ENCODE results near the gene TSPAN33. TPM values are rescaled to one million over a fixed set of nuclear protein-coding genes. Genes with fewer than 3 reads are reported as not detected.
A peak's percentile ranks its signal among the peaks of the same experiment; 100 is the strongest.

TSPAN33 gene
- total RNA-seq, 2 donors from 2014 or later, result 6.3 to 14.1 TPM

DNA sequence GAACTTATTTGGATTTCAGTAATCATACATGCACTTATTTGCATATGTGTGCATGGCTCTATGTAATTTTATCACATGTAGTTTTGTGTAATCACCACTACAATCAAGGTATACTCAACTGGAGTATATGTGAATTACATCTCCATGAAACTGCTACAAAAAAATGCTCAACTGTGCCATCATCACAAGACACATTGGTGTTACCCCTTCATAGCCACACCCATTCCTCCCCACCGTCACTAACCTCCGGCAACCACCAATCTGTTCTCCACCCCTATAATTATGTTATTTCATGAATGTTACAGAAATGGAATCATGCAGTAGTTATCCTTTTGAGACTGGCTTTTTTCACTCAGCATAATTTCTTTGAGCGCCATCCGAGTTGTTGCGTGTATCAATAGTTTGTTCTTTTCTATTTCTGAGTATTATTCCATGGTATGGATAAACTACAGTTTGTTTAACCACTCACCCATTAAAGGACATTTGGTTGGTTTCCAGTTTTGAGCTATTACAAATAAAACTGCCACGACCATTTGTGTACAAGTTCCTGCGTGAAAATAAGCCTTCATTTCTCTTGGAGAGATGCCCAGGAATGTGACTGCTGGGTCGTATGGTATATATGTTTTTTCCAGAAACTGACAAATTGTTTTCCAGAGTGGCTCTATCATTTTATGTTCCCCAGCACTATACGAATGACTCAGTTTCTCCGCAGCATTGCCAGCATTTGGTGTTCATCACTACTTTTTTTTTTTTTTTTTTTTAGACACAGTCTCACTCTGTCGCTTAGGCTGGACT lies 32.6 kb downstream of the TSPAN33 start:
- Histone ChIP-seq H3K36me3 (no peaks in the 10 kb centered on the region), H3K27ac (no peak overlapping the region), H3K27me3 (replicated peaks; ENCODE audit: insufficient read depth) (no peaks in the 10 kb centered on the region), H3K4me3 (no peak overlapping the region), H3K4me1 (ENCODE audit: control insufficient read depth in 1 of 2, low read depth in 2 of 2) (no peaks in the 10 kb centered on the region), H3K9me3 (no peaks in the 10 kb centered on the region)
- DNase-seq (ENCODE audit: low spot score) (no peak), ATAC-seq (ENCODE audit: insufficient number of reproducible peaks, low FRiP score, low read depth) (no peak)
- TF ChIP-seq, protein P1, sequence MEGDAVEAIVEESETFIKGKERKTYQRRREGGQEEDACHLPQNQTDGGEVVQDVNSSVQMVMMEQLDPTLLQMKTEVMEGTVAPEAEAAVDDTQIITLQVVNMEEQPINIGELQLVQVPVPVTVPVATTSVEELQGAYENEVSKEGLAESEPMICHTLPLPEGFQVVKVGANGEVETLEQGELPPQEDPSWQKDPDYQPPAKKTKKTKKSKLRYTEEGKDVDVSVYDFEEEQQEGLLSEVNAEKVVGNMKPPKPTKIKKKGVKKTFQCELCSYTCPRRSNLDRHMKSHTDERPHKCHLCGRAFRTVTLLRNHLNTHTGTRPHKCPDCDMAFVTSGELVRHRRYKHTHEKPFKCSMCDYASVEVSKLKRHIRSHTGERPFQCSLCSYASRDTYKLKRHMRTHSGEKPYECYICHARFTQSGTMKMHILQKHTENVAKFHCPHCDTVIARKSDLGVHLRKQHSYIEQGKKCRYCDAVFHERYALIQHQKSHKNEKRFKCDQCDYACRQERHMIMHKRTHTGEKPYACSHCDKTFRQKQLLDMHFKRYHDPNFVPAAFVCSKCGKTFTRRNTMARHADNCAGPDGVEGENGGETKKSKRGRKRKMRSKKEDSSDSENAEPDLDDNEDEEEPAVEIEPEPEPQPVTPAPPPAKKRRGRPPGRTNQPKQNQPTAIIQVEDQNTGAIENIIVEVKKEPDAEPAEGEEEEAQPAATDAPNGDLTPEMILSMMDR (IDR thresholded peaks at IDR 0.05), result no peak

DNA sequence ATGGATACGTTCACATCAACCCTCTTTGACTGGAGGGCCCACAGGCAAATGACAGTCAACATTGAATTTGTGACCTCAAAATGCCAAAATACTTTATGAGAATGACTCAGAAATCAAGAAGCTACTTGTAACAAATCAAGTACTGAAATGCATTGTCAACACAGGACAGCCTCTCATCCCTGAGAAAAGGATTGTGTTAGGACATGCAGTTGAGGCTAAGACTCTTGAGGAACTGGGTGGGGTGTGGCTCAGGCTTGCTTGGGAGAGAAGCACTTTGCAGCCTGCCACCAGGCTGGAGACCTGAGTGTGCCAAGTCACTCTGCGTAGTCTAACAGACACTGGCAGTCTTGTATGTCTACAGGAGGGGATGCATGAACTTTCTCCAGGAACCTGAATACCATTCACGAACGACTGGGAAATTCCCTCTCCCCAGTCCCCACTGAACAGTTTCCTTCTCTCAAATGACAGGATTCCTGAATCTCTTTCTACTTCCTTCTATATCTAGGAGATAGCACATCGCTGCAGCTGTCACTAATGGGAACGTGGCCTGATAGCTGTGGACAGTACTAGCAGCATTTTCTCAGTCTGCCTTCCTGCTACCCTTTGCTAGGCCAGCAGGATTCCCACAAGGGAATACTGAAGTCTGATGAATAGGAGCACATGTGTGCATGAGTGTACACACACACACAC lies 40.6 kb downstream of the TSPAN33 start:
- no peaks in the 10 kb centered on the region for H3K36me3 ChIP-seq
- DNase-seq (ENCODE audit: low spot score), result no peak
- ATAC-seq (ENCODE audit: insufficient number of reproducible peaks, low FRiP score, low read depth), result no peak
- no peaks in the 10 kb centered on the region for H3K9me3 ChIP-seq
- no peak overlapping the region for H3K4me3 ChIP-seq
- H3K27me3 ChIP-seq (replicated peaks; ENCODE audit: insufficient read depth), result no peaks in the 10 kb centered on the region
- no peak overlapping the region for H3K27ac ChIP-seq
- peaks cover 1 to 11% of the 10 kb centered on the region in 2 donors for H3K4me1 ChIP-seq (ENCODE audit: control insufficient read depth in 1 of 2, low read depth in 2 of 2)
- TF ChIP-seq, protein P1 (IDR thresholded peaks at IDR 0.05), result no peak

DNA sequence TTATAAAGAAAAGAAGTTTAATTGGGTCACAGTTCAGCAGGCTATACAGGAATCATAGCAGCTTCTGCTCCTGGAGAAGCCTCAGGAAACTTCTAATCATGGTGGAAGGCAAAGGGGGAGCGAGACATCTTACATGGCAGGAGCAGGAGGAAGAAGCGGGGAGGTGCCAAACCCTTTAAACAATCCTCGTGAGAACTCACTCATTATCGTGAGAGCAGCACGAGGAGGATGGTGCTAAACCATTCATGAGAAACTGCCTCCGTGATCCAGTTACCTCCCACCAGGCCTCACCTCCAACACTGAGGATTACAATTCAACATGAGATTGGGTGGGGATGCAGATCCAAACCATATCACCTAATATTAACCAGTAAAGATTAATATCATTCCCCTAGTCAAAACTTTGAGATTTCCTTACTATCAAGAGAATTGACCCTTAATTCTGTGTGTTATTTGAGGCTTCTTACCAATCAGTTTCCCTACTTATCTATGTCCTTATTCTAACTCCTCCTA lies 42.3 kb downstream of the TSPAN33 start:
- Histone ChIP-seq H3K27me3 (replicated peaks; ENCODE audit: insufficient read depth) (no peaks in the 10 kb centered on the region), H3K4me3 (no peak overlapping the region), H3K9me3 (no peaks in the 10 kb centered on the region), H3K4me1 (ENCODE audit: control insufficient read depth in 1 of 2, low read depth in 2 of 2) (peaks cover 5 to 16% of the 10 kb centered on the region in 2 donors), H3K27ac (no peak overlapping the region), H3K36me3 (no peaks in the 10 kb centered on the region)
- ATAC-seq (ENCODE audit: insufficient number of reproducible peaks, low FRiP score, low read depth) (no peak), DNase-seq (ENCODE audit: low spot score) (no peak)
- TF ChIP-seq, protein P1 (IDR thresholded peaks at IDR 0.05), result no peak

DNA sequence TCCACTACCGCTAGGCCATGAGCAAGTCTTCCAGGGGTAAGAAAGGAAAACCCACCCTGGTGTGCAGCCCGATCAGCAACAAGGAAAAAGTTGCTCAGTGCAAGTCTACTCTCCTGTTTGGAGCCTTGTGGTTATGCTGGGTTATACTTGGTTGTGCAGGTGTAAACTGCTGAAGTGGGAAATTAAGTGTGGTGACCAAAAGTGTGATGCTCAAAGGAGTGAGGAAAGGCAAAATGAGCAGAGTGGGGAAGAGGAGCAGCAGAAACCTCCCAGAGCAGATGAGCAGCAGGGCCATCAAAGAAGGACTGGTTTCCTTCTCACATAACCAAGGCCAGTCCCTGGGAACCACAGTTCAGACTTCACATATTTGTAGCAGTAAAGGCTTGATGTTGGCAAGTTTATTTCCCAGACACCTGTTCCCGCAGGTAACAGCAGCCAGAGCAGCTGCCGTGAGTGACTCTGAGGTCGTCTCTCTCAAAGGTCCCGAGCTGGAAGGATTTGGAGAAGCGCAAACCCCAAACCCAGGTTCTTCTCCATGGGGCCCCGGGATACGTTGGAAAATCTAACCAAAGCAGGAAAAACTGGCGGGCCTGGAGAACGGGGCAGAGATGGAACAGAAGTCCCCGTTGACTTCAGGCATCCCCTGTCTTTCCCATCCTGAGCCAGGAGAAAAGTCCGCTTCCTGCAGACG lies 43.3 kb downstream of the TSPAN33 start:
- DNase-seq (ENCODE audit: low spot score) (no peak), ATAC-seq (ENCODE audit: insufficient number of reproducible peaks, low FRiP score, low read depth) (peak; percentile 29)
- Histone ChIP-seq H3K4me1 (ENCODE audit: control insufficient read depth in 1 of 2, low read depth in 2 of 2) (peaks cover 5 to 16% of the 10 kb centered on the region in 2 donors), H3K27ac (peak overlapping the region in 1 of 2 donors; percentile 13), H3K9me3 (no peaks in the 10 kb centered on the region), H3K27me3 (replicated peaks; ENCODE audit: insufficient read depth) (no peaks in the 10 kb centered on the region), H3K4me3 (peak overlapping the region; percentile 96), H3K36me3 (no peaks in the 10 kb centered on the region)
- TF ChIP-seq, protein P1 (IDR thresholded peaks at IDR 0.05), result no peak
